Natural killer cell (primary cell): ENCODE results near the gene TOMM40L. TPM values are rescaled to one million over a fixed set of nuclear protein-coding genes. Genes with fewer than 3 reads are reported as not detected.

Experiments
- ATAC-seq, 3 donors: fragments of 150-1000 bp in 2 of 3; fragments of 200-7000 bp in 1 of 3; cut with Tn5 transposase; 1 replicate in 1 of 3; 2 replicates in 2 of 3; pipeline ENCODE4 v1.10.0; 2021; ENCODE audit warnings: mild to moderate bottlenecking in 2 of 3, moderate library complexity in 2 of 3
- DNase-seq, 2 donors: peaks; one replicate each; pipeline versions ENCODE4 v3.0.0 to v3.0.0-alpha.2; 2013 to 2021; ENCODE audit warnings: mixed read lengths in 1 of 2
- H3K27ac ChIP-seq: one replicate; pipeline ENCODE4 v1.5.1; 2013; ENCODE audit warnings: mild to moderate bottlenecking, low read length
- H3K27me3 ChIP-seq: one replicate; pipeline ENCODE4 v1.6.1; 2013; ENCODE audit warnings: low read length; ENCODE audit not compliant: control insufficient read depth, insufficient read depth
- H3K36me3 ChIP-seq: one replicate; pipeline ENCODE4 v1.6.1; 2013; ENCODE audit warnings: low read length; ENCODE audit not compliant: control insufficient read depth, insufficient read depth
- H3K4me1 ChIP-seq: one replicate; pipeline ENCODE4 v1.6.1; 2013; ENCODE audit warnings: low read length; ENCODE audit not compliant: control insufficient read depth, insufficient read depth
- H3K4me3 ChIP-seq: one replicate; pipeline ENCODE4 v1.5.1; 2013; ENCODE audit warnings: low read length
- H3K9me3 ChIP-seq: one replicate; pipeline ENCODE4 v1.6.1; 2013; ENCODE audit warnings: low read length; ENCODE audit not compliant: control insufficient read depth, insufficient read depth
- H3K27ac Mint-ChIP-seq, 2 donors: one replicate each; pipeline ENCODE4 v1.8.0; 2022; ENCODE audit warnings: mild to moderate bottlenecking in 2 of 2, mixed read lengths in 2 of 2, moderate library complexity in 1 of 2
- H3K27me3 Mint-ChIP-seq, 2 donors: one replicate each; pipeline ENCODE4 v1.8.0; 2022; ENCODE audit warnings: low read depth in 2 of 2, mixed read lengths in 2 of 2
- H3K36me3 Mint-ChIP-seq: one replicate; pipeline ENCODE4 v1.8.0; 2022; ENCODE audit warnings: mixed read lengths
- H3K4me1 Mint-ChIP-seq, 2 donors: one replicate each; pipeline ENCODE4 v1.8.0; 2022; ENCODE audit warnings: mixed read lengths in 2 of 2
- H3K4me3 Mint-ChIP-seq: one replicate; pipeline ENCODE4 v1.8.0; 2022; ENCODE audit warnings: mild to moderate bottlenecking, moderate library complexity, mixed read lengths
- H3K9me3 Mint-ChIP-seq, 2 donors: one replicate each; pipeline ENCODE4 v1.8.0; 2022; ENCODE audit warnings: mixed read lengths in 2 of 2
- CTCF ChIP-seq: fragments of 200-600 bp; IDR thresholded peaks from one replicate; pipeline ENCODE4 v1.8.0; 2022; ENCODE audit warnings: antibody characterized with exemption
- WGBS: methylation state at CpG from one replicate; pipeline ENCODE4 v1.1.7; 2013; ENCODE audit warnings: missing lambda C conversion rate; ENCODE audit not compliant: insufficient coverage; 5-methylcytosine and 5-hydroxymethylcytosine counted together
- intact Hi-C: fragments of 100-400 bp; cut with micrococcal nuclease; formaldehyde crosslinking; loops from one replicate; pipeline ENCODE4 v1.14.2; 2022
- total RNA-seq, 4 donors: library from RNA; stranded (reverse); fragments of 120-200 nt in 1 of 4; gene quantifications; one replicate each; pipeline versions ENCODE4 v1.2.3 to v1.2.4, GENCODE V29; 2013 to 2022

Gene TOMM40L
- total RNA-seq, 3 donors from 2014 or later (not counting 1 experiment from before 2014, with no cell fraction given) = 16.6 to 23.6 (median 22.8) TPM

DNA sequence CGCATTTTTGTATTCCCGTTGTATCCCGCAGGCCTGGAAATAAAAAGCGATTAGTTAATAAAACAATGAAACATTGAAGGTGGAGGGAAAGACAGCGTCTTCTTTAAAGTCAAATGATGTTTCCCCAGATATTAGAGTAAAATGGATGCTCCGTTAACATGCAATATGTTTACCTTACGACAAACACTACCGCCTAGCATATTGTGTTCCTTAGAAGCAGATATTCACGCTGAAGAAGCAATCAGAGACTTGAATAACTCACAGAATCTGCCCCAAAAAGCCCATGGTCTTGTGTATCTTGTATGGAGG, 48.0 kb upstream of the TOMM40L start:
- H3K4me3 ChIP-seq = peak overlapping the region; percentile 96
- Mint-ChIP-seq H3K4me1 (peaks cover 74 to 81% of the 10 kb centered on the region in 2 donors), H3K9me3 (no peaks in the 10 kb centered on the region), H3K36me3 (peaks cover 15% of the 10 kb centered on the region), H3K27ac (peak overlapping the region; percentile 96 to 99), H3K27me3 (no peaks in the 10 kb centered on the region), H3K4me3 (peak overlapping the region; percentile 99)
- no peak for TF ChIP-seq CTCF
- 94% methylated on average over 9 of the region's 9 CpGs for WGBS
- H3K4me1 ChIP-seq = peaks cover 41% of the 10 kb centered on the region
- no peaks in the 10 kb centered on the region for H3K27me3 ChIP-seq
- peak overlapping the region; percentile 89 for H3K27ac ChIP-seq
- intact Hi-C loops = loop anchor here (1.0 kb wide), 1 partner anchor 12 kb away; the partner anchor contains the start of gene PPOX
- DNase-seq = no peak
- no peak for ATAC-seq
- no peaks in the 10 kb centered on the region for H3K9me3 ChIP-seq
- H3K36me3 ChIP-seq = peaks cover 27% of the 10 kb centered on the region

- Mint-ChIP-seq H3K4me1 (peaks cover 81 to 86% of the 10 kb centered on the region in 2 donors), H3K9me3 (no peaks in the 10 kb centered on the region), H3K27ac (peak overlapping the region; percentile 95 to 97), H3K27me3 (no peaks in the 10 kb centered on the region), H3K36me3 (peaks cover 2% of the 10 kb centered on the region), H3K4me3 (peak overlapping the region; percentile 31)
- intact Hi-C loops = no loop called here
- peaks cover 12% of the 10 kb centered on the region for H3K36me3 ChIP-seq
- no peak overlapping the region for H3K4me3 ChIP-seq
- H3K27me3 ChIP-seq = no peaks in the 10 kb centered on the region
- no peak for ATAC-seq
- WGBS = 99% methylated on average over 3 of the region's 3 CpGs
- no peaks in the 10 kb centered on the region for H3K9me3 ChIP-seq
- no peak for TF ChIP-seq CTCF
- DNase-seq = no peak
- H3K4me1 ChIP-seq = peaks cover 56% of the 10 kb centered on the region
- H3K27ac ChIP-seq = no peak overlapping the region
Measured at GRCh38 chr1:161179698-161180097, 46.2 kb upstream of the TOMM40L start.

- peak overlapping the region; percentile 69 for H3K4me3 Mint-ChIP-seq
- ATAC-seq (no peak), DNase-seq (peak in 1 of 2 donors; percentile 42)
- no peak overlapping the region for H3K27ac ChIP-seq
- H3K36me3 Mint-ChIP-seq = no peaks in the 10 kb centered on the region
- peaks cover 80 to 84% of the 10 kb centered on the region in 2 donors for H3K4me1 Mint-ChIP-seq
- H3K27ac Mint-ChIP-seq = peak overlapping the region; percentile 95 to 97
- H3K27me3 Mint-ChIP-seq = no peaks in the 10 kb centered on the region
- no peaks in the 10 kb centered on the region for H3K9me3 Mint-ChIP-seq
- no peaks in the 10 kb centered on the region for H3K9me3 ChIP-seq
- TF ChIP-seq CTCF = peak; percentile 13
- H3K4me3 ChIP-seq = no peak overlapping the region
- H3K4me1 ChIP-seq = peaks cover 60% of the 10 kb centered on the region
- intact Hi-C loops = no loop called here
- WGBS = 84% methylated on average over 1 of the region's 1 CpG
- H3K27me3 ChIP-seq = no peaks in the 10 kb centered on the region
- H3K36me3 ChIP-seq = peaks cover 3% of the 10 kb centered on the region
Measured at GRCh38 chr1:161180639-161181038, 45.2 kb upstream of the TOMM40L start.

DNA sequence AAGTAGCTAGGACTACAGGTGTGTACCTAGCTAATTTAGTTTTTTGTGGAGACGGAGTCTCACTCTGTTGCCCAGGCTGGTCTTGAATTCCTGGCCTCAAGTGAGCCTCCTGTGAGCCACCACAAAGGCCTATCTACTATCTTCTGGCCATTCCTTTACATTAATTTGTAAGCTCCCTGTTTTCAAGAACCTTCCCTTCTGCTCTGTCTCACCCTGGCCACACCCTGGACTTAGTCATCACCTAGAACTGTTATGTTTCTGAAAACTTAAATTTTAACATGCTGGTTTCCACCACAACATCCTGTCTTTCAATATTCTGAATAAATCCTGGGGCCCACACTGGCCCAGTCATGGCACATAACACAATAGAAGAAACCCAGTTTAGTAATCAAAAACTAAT, 43.6 kb upstream of the TOMM40L start:
- no peaks in the 10 kb centered on the region for H3K36me3 ChIP-seq
- Mint-ChIP-seq H3K36me3 (no peaks in the 10 kb centered on the region), H3K9me3 (no peaks in the 10 kb centered on the region), H3K27ac (peak overlapping the region; percentile 95 to 97), H3K4me1 (peaks cover 80 to 84% of the 10 kb centered on the region in 2 donors), H3K4me3 (peak overlapping the region; percentile 86), H3K27me3 (no peaks in the 10 kb centered on the region)
- no peak overlapping the region for H3K4me3 ChIP-seq
- peak; percentile 42 to 75 for DNase-seq
- H3K9me3 ChIP-seq = no peaks in the 10 kb centered on the region
- intact Hi-C loops = no loop called here
- H3K27me3 ChIP-seq = no peaks in the 10 kb centered on the region
- H3K4me1 ChIP-seq = peaks cover 63% of the 10 kb centered on the region
- peak overlapping the region; percentile 90 for H3K27ac ChIP-seq
- no peak for TF ChIP-seq CTCF
- 50% methylated on average over 1 of the region's 1 CpG for WGBS
- ATAC-seq = peak; percentile 48 to 72 (median 49)
